Epithelial cell of esophagus (primary cell): ENCODE results near the gene DHFR.

Source experiments
- DNase-seq: peaks from one replicate; pipeline ENCODE4 v3.0.0; 2010; ENCODE audit warnings: low read depth
- H3K4me3 ChIP-seq: 2 replicates; pipeline ENCODE4 v1.5.1; 2011; ENCODE audit warnings: mild to moderate bottlenecking, low read length, control low read depth
- CTCF ChIP-seq: IDR thresholded peaks from 2 replicates; pipeline ENCODE4 v1.5.1; 2011; ENCODE audit warnings: low read depth, mild to moderate bottlenecking, low read length, control low read depth, inconsistent platforms; ENCODE audit not compliant: insufficient read depth; ENCODE audit errors: missing control alignments

The DHFR gene

GRCh38 chr5:80620211-80620610 lies 34.6 kb downstream of the DHFR start:
- no peak for DNase-seq
- H3K4me3 ChIP-seq: no peak overlapping the region
- no peak for TF ChIP-seq CTCF

- no peak for DNase-seq
- TF ChIP-seq CTCF: no peak
- no peak overlapping the region for H3K4me3 ChIP-seq
Observed at GRCh38 chr5:80619086-80619485, 35.7 kb downstream of the DHFR start.

DNA sequence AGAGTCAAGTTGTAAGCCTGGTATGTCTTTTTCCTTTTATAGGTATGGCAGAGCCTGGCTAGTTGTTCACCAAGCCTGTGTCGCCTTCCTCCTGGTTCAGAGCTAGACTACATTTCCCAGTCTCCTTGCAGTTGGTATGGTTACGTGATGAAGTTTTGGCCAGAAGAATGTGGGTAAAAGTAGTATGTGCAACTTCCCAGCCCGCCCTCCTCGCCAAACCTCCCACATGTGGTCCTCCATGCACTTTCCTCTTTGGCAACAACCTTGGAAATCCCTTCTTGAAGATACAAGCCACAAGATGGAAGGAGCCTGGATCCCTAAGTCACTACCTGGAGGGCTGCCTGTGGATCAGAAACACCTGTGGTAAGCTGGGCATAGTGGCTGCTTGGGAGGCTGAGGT lies 36.3 kb downstream of the DHFR start:
- DNase-seq: no peak
- H3K4me3 ChIP-seq: no peak overlapping the region
- no peak for TF ChIP-seq CTCF

DNA sequence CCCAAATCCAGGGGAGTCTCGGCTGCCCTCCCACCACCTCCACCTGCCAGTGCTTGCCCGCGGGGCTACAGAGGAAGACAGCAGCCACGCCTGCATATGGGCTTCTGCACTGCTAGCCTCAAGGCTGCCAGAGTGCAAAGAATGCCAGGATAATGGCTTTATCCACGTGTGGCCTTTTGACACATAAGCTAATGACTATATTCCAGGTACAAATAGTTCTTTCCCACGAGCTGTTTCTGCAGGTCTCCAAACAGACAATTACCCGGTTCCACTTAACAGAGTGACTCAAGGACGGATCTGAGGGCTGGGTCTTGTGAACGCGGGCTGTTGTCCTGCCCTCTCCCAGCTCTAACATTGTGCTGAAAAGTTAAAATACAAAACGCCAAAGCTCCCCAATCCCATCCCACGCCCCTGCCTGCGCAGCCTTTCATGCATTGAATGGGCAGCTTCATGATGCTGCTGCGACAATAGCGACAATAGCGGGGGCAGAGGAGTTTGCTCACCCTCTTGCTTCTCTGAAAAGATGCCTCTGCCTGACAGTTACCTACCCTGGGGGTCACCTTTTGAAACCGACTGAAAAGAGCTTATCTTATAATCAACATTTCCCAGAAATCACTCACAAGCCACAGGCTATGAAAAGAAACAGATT lies 39.4 kb downstream of the DHFR start:
- H3K4me3 ChIP-seq: no peak overlapping the region
- DNase-seq: no peak
- no peak for TF ChIP-seq CTCF

- TF ChIP-seq CTCF: no peak
- no peak overlapping the region for H3K4me3 ChIP-seq
- no peak for DNase-seq
Observed at GRCh38 chr5:80609692-80610091, 45.1 kb downstream of the DHFR start.

- DNase-seq: no peak
- H3K4me3 ChIP-seq: no peak overlapping the region
- no peak for TF ChIP-seq CTCF
Observed at GRCh38 chr5:80608731-80609130, 46.1 kb downstream of the DHFR start.

DNA sequence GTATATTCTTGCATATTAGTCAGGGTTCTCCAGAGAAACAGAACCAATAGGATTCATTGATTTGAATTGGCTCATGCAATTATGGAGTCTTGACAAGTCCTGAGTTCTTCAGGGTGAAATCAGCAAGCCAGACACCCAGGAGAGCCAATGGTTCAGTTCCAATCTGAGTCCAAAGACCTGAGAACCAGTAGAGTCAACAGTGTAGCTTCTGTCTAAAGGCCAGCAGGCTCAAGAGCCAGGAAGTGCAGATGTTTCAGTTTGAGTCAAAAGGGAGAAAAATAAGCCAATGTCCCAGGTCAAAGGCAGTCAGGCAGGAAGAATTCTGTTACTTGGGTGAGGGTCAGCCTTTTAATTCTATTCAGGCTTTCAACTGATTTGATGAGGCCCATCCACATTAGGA lies 47.0 kb downstream of the DHFR start:
- no peak for TF ChIP-seq CTCF
- DNase-seq: no peak
- H3K4me3 ChIP-seq: no peak overlapping the region
